Central memory CD8-positive, alpha-beta T cell (primary cell): ENCODE data around the gene ZMYND8.
"Not testable (repeated sequence)": the region's sequence is repeated elsewhere in the genome, so short reads cannot be mapped to it uniquely, and the experiment has no call there.

ENCODE experiments used
- ATAC-seq: fragments of 150-1000 bp; cut with Tn5 transposase; replicated peaks from 2 replicates; pipeline ENCODE4 v1.10.0; 2022; ENCODE audit warnings: mild to moderate bottlenecking, moderate FRiP score, moderate number of reproducible peaks; ENCODE audit not compliant: poor library complexity, severe bottlenecking; ENCODE audit errors: extremely low read depth
- DNase-seq, 2 donors: peaks; one replicate each; pipeline ENCODE4 v3.0.0; 2021; ENCODE audit warnings: low spot score in 2 of 2
- H3K27ac Mint-ChIP-seq: one replicate; pipeline ENCODE4 v1.8.0; 2022; ENCODE audit warnings: low read depth, mild to moderate bottlenecking, moderate library complexity, mixed read lengths
- H3K27me3 Mint-ChIP-seq: one replicate; pipeline ENCODE4 v1.8.0; 2022; ENCODE audit warnings: mixed read lengths
- H3K36me3 Mint-ChIP-seq: one replicate; pipeline ENCODE4 v1.8.0; 2022; ENCODE audit warnings: mild to moderate bottlenecking, moderate library complexity, mixed read lengths; ENCODE audit not compliant: insufficient read depth
- H3K4me1 Mint-ChIP-seq: one replicate; pipeline ENCODE4 v1.8.0; 2022; ENCODE audit warnings: mixed read lengths
- H3K4me3 Mint-ChIP-seq: one replicate; pipeline ENCODE4 v1.8.0; 2022; ENCODE audit warnings: mild to moderate bottlenecking, moderate library complexity, mixed read lengths
- H3K9me3 Mint-ChIP-seq: one replicate; pipeline ENCODE4 v1.8.0; 2022; ENCODE audit warnings: mixed read lengths

ZMYND8 gene

GRCh38 chr20:47212606-47213207, 143.8 kb downstream of the ZMYND8 start:
- H3K4me1 Mint-ChIP-seq = peaks cover 5% of the 10 kb centered on the region
- ATAC-seq = no peak
- H3K9me3 Mint-ChIP-seq = no peaks in the 10 kb centered on the region
- H3K27ac Mint-ChIP-seq = no peak overlapping the region
- H3K36me3 Mint-ChIP-seq = peaks cover 33% of the 10 kb centered on the region
- H3K27me3 Mint-ChIP-seq = no peaks in the 10 kb centered on the region
- no peak for DNase-seq
- no peak overlapping the region for H3K4me3 Mint-ChIP-seq

- Mint-ChIP-seq H3K4me1 (peaks cover 5% of the 10 kb centered on the region), H3K4me3 (no peak overlapping the region), H3K27me3 (no peaks in the 10 kb centered on the region), H3K27ac (no peak overlapping the region), H3K36me3 (peaks cover 32% of the 10 kb centered on the region), H3K9me3 (no peaks in the 10 kb centered on the region)
- ATAC-seq (no peak), DNase-seq (no peak)
These were observed 145.5 kb downstream of the ZMYND8 start for GRCh38 chr20:47211036-47211435.

- peaks cover 27% of the 10 kb centered on the region for H3K36me3 Mint-ChIP-seq
- no peak for DNase-seq
These were observed 146.0 kb downstream of the ZMYND8 start for GRCh38 chr20:47210470-47210869.

GRCh38 chr20:47209982-47210381, 146.5 kb downstream of the ZMYND8 start:
- Mint-ChIP-seq H3K27me3 (no peaks in the 10 kb centered on the region), H3K36me3 (peaks cover 26% of the 10 kb centered on the region), H3K9me3 (no peaks in the 10 kb centered on the region), H3K27ac (no peak overlapping the region), H3K4me1 (no peaks in the 10 kb centered on the region), H3K4me3 (no peak overlapping the region)
- ATAC-seq (no peak), DNase-seq (no peak)

More at GRCh38 chr20:47210470-47210869, 146.0 kb downstream of the ZMYND8 start:
- ATAC-seq = no peak
- H3K27ac Mint-ChIP-seq = no peak overlapping the region
- no peaks in the 10 kb centered on the region for H3K27me3 Mint-ChIP-seq
- H3K4me3 Mint-ChIP-seq = no peak overlapping the region
- H3K4me1 Mint-ChIP-seq = no peaks in the 10 kb centered on the region
- H3K9me3 Mint-ChIP-seq = no peaks in the 10 kb centered on the region

GRCh38 chr20:47208534-47209174, 147.8 kb downstream of the ZMYND8 start:
- ATAC-seq = no peak
- no peak overlapping the region for H3K27ac Mint-ChIP-seq
- no peak for DNase-seq
- H3K9me3 Mint-ChIP-seq = no peaks in the 10 kb centered on the region
- no peak overlapping the region for H3K4me3 Mint-ChIP-seq
- H3K36me3 Mint-ChIP-seq = peaks cover 25% of the 10 kb centered on the region
- H3K4me1 Mint-ChIP-seq = no peaks in the 10 kb centered on the region
- no peaks in the 10 kb centered on the region for H3K27me3 Mint-ChIP-seq

GRCh38 chr20:47206962-47207641, 149.4 kb downstream of the ZMYND8 start:
- DNase-seq (no peak), ATAC-seq (no peak)
- Mint-ChIP-seq H3K27me3 (no peaks in the 10 kb centered on the region), H3K4me1 (no peaks in the 10 kb centered on the region), H3K27ac (no peak overlapping the region), H3K36me3 (peaks cover 26% of the 10 kb centered on the region), H3K9me3 (no peaks in the 10 kb centered on the region), H3K4me3 (no peak overlapping the region)

GRCh38 chr20:47206552-47206951, 149.9 kb downstream of the ZMYND8 start:
- not testable (repeated sequence) for ATAC-seq, H3K4me3 Mint-ChIP-seq, DNase-seq, H3K4me1 Mint-ChIP-seq, H3K27ac Mint-ChIP-seq, H3K9me3 Mint-ChIP-seq, H3K27me3 Mint-ChIP-seq
- H3K36me3 Mint-ChIP-seq = peaks cover 26% of the 10 kb centered on the region

GRCh38 chr20:47205577-47206123, 150.8 kb downstream of the ZMYND8 start:
- DNase-seq (no peak), ATAC-seq (no peak)
- H3K4me1 Mint-ChIP-seq = no peaks in the 10 kb centered on the region
- H3K36me3 Mint-ChIP-seq = peaks cover 26% of the 10 kb centered on the region
- no peak overlapping the region for H3K27ac Mint-ChIP-seq
- H3K9me3 Mint-ChIP-seq = no peaks in the 10 kb centered on the region
- no peaks in the 10 kb centered on the region for H3K27me3 Mint-ChIP-seq
- no peak overlapping the region for H3K4me3 Mint-ChIP-seq

GRCh38 chr20:47204850-47205122, 151.7 kb downstream of the ZMYND8 start:
- not testable (repeated sequence) for DNase-seq, H3K9me3 Mint-ChIP-seq, ATAC-seq, H3K4me3 Mint-ChIP-seq, H3K27me3 Mint-ChIP-seq, H3K27ac Mint-ChIP-seq, H3K4me1 Mint-ChIP-seq
- H3K36me3 Mint-ChIP-seq = peaks cover 22% of the 10 kb centered on the region

GRCh38 chr20:47204008-47204849, 152.3 kb downstream of the ZMYND8 start:
- no peaks in the 10 kb centered on the region for H3K4me1 Mint-ChIP-seq
- no peaks in the 10 kb centered on the region for H3K27me3 Mint-ChIP-seq
- no peak for DNase-seq
- no peak overlapping the region for H3K4me3 Mint-ChIP-seq
- peaks cover 18% of the 10 kb centered on the region for H3K36me3 Mint-ChIP-seq
- no peaks in the 10 kb centered on the region for H3K9me3 Mint-ChIP-seq
- no peak overlapping the region for H3K27ac Mint-ChIP-seq
- no peak for ATAC-seq

GRCh38 chr20:47202733-47203667, 153.5 kb downstream of the ZMYND8 start:
- DNase-seq = no peak
- no peak overlapping the region for H3K27ac Mint-ChIP-seq
- no peak overlapping the region for H3K4me3 Mint-ChIP-seq
- no peaks in the 10 kb centered on the region for H3K9me3 Mint-ChIP-seq
- no peaks in the 10 kb centered on the region for H3K4me1 Mint-ChIP-seq
- no peaks in the 10 kb centered on the region for H3K27me3 Mint-ChIP-seq
- ATAC-seq = no peak
- H3K36me3 Mint-ChIP-seq = peaks cover 10% of the 10 kb centered on the region
